Smooth muscle cell (in vitro differentiated cells): Measurements from ENCODE around the gene AVL9. TPM values are rescaled to one million over a fixed set of nuclear protein-coding genes. Genes with fewer than 3 reads are reported as not detected.

ENCODE experiments used
- DNase-seq: peaks from one replicate; lab custom pipeline; 2025; ENCODE audit not compliant: unreplicated experiment; lab: John Stamatoyannopoulos, UW
- H2AFZ ChIP-seq: fragments of 200-600 bp; sonication (generic); 2 replicates; pipeline ENCODE4 v1.6.0; 2016; ENCODE audit warnings: antibody characterized with exemption, low read depth, mild to moderate bottlenecking
- H3F3A ChIP-seq: fragments of 200-600 bp; sonication (generic); 2 replicates; pipeline ENCODE4 v1.6.0; 2017; ENCODE audit warnings: antibody characterized with exemption, low read depth
- H3K27ac ChIP-seq: fragments of 200-600 bp; sonication (generic); 2 replicates; pipeline ENCODE4 v1.5.1; 2016; ENCODE audit warnings: low read depth, mild to moderate bottlenecking
- H3K27me3 ChIP-seq: fragments of 200-600 bp; sonication (generic); 2 replicates; pipeline ENCODE4 v1.6.1; 2016; ENCODE audit warnings: low read depth, mild to moderate bottlenecking
- H3K36me3 ChIP-seq: fragments of 200-600 bp; sonication (generic); 2 replicates; pipeline ENCODE4 v1.5.1; 2016; ENCODE audit warnings: low read depth
- H3K4me1 ChIP-seq: fragments of 200-600 bp; sonication (generic); 2 replicates; pipeline ENCODE4 v1.5.1; 2016; ENCODE audit warnings: low read depth
- H3K4me2 ChIP-seq: fragments of 200-600 bp; sonication (generic); 2 replicates; pipeline ENCODE4 v1.6.0; 2016; ENCODE audit warnings: mild to moderate bottlenecking
- H3K4me3 ChIP-seq: fragments of 200-600 bp; sonication (generic); 2 replicates; pipeline ENCODE4 v1.5.1; 2016; ENCODE audit warnings: mild to moderate bottlenecking
- H3K79me2 ChIP-seq: fragments of 200-600 bp; sonication (generic); 2 replicates; pipeline ENCODE4 v1.6.0; 2016; ENCODE audit warnings: low read depth, mild to moderate bottlenecking
- H3K9ac ChIP-seq: fragments of 200-600 bp; sonication (generic); 2 replicates; pipeline ENCODE4 v1.6.0; 2016; ENCODE audit warnings: low read depth
- H3K9me3 ChIP-seq: fragments of 200-600 bp; sonication (generic); replicated peaks from 2 replicates; pipeline ENCODE4 v1.5.1; 2016; ENCODE audit warnings: low read depth
- H4K20me1 ChIP-seq: fragments of 200-600 bp; sonication (generic); 2 replicates; pipeline ENCODE4 v1.6.0; 2016; ENCODE audit warnings: low read depth
- whole genome bisulfite sequencing: methylation state at CpG from one replicate; pipeline ENCODE4 v1.1.7; 2016; ENCODE audit warnings: low lambda C conversion rate; 5-methylcytosine and 5-hydroxymethylcytosine counted together
- polyA plus RNA-seq: library from polyadenylated mRNA; unstranded; fragments of >200 nt; fragmentation: Nextera tagmentation; extraction: Ambion mirVana; gene quantifications from 2 replicates; pipeline ENCODE4 v1.2.1, GENCODE V29; 2016
- total RNA-seq: library from RNA; depleted of rRNA; stranded (reverse); fragments of >200 nt; gene quantifications from 2 replicates; pipeline ENCODE4 v1.2.3, GENCODE V29; 2014
- TF ChIP-seq, protein P1 (sequence below): fragments of 200-600 bp; sonication (generic); IDR thresholded peaks from 2 replicates; pipeline ENCODE4 v1.5.1; 2017; ENCODE audit warnings: borderline replicate concordance, mild to moderate bottlenecking, antibody characterized with exemption; ENCODE audit not compliant: insufficient read depth, poor library complexity, severe bottlenecking

Gene AVL9
- total and polyA plus RNA-seq, 2 experiments from 2014 or later, result 13.1 to 32.3 TPM

DNA sequence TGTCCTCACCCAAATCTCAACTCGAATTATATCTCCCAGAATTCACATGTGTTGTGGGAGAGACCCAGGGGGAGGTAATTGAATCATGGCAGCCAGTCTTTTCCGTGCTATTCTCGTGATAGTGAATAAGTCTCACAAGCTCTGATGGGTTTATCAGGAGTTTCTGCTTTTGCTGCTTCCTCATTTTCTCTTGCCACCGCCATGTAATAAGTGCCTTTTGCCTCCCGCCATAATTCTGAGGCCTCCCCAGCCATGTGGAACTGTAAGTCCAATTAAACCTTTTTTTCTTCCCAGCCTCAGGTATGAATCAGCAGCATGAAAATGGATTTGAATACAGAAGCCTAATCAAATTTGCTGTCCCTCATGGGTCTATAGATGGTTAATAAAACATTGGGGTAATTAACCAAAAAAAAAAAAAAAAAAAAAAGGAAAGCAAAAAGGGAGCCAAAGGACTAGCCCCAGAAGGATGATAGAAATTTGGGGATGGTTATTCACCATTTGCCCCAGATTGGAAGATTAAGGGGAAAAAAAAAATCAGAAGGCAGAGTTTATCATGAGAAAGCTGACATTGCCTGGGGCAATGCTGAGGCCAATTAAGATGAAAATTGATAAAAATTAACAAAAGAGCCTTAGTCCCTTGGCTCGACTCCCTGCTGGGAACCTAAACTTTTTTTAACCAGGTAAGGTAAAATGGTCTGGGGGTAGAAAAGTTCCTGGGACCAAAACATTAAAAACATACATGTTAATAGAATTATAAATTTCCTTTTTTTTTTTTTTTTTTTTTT lies 27.6 kb downstream of the AVL9 start:
- no peak overlapping the region for H3K9ac ChIP-seq
- no peak for DNase-seq
- no peak overlapping the region for H3K27ac ChIP-seq
- peaks cover 23% of the 10 kb centered on the region for H4K20me1 ChIP-seq
- peaks cover 69% of the 10 kb centered on the region for H3K79me2 ChIP-seq
- H3K4me2 ChIP-seq, result no peak overlapping the region
- H2AFZ ChIP-seq, result no peak overlapping the region
- peaks cover 3% of the 10 kb centered on the region for H3K9me3 ChIP-seq
- no peaks in the 10 kb centered on the region for H3K27me3 ChIP-seq
- no peaks in the 10 kb centered on the region for H3F3A ChIP-seq
- H3K4me3 ChIP-seq, result no peak overlapping the region
- TF ChIP-seq, protein P1, sequence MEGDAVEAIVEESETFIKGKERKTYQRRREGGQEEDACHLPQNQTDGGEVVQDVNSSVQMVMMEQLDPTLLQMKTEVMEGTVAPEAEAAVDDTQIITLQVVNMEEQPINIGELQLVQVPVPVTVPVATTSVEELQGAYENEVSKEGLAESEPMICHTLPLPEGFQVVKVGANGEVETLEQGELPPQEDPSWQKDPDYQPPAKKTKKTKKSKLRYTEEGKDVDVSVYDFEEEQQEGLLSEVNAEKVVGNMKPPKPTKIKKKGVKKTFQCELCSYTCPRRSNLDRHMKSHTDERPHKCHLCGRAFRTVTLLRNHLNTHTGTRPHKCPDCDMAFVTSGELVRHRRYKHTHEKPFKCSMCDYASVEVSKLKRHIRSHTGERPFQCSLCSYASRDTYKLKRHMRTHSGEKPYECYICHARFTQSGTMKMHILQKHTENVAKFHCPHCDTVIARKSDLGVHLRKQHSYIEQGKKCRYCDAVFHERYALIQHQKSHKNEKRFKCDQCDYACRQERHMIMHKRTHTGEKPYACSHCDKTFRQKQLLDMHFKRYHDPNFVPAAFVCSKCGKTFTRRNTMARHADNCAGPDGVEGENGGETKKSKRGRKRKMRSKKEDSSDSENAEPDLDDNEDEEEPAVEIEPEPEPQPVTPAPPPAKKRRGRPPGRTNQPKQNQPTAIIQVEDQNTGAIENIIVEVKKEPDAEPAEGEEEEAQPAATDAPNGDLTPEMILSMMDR, result no peak
- H3K36me3 ChIP-seq, result no peaks in the 10 kb centered on the region
- 96% methylated on average over 6 of the region's 6 CpGs for WGBS
- H3K4me1 ChIP-seq, result no peaks in the 10 kb centered on the region

DNA sequence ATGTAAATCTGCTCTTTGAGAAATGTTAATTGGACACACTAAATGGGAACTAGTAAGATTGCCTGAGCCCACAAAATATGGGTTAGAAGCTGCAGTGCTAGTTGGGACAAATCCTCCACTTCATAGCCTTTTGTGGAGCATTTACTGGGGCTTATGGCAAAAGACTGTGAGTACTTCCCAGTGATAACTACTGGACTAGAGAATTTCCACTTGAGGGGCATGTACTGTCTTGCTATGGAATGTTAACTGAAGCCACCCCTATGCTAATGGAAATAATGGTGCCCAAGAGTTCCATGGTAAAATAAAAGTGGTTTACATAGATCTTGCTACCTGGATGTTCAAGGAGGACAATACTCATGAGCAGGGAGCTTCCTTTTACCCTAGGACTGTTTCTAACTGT lies 29.3 kb downstream of the AVL9 start:
- Histone ChIP-seq H2AFZ (no peak overlapping the region), H3K4me2 (no peak overlapping the region), H3K4me1 (no peaks in the 10 kb centered on the region), H3K9me3 (no peaks in the 10 kb centered on the region), H3K79me2 (peaks cover 62% of the 10 kb centered on the region), H3K27me3 (no peaks in the 10 kb centered on the region), H3K9ac (no peak overlapping the region), H4K20me1 (peaks cover 40% of the 10 kb centered on the region), H3K27ac (no peak overlapping the region), H3F3A (no peaks in the 10 kb centered on the region), H3K36me3 (no peaks in the 10 kb centered on the region), H3K4me3 (no peak overlapping the region)
- TF ChIP-seq, protein P1, result no peak
- DNase-seq, result no peak

DNA sequence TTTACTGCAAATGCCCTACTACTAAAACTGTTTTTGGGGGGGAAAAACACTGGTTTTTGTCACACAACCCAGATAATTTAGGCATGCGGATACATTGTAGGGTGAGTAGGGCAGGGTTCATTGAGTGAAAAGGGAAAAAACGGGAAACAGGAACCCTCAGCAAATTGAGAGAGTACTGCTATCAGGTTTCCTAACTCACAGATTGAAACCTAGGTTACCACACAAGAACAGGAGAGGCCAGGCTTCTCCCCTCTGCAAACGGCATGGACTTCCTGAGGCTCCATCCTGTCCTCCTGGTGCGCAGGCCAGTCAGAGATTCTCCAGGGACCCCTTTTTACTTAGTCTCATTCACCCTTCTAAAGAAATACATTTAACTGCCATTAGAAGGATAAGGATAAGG lies 30.6 kb downstream of the AVL9 start:
- peaks cover 51% of the 10 kb centered on the region for H4K20me1 ChIP-seq

More for the DNA sequence above, 30.6 kb downstream of the AVL9 start:
- H3K4me2 ChIP-seq, result no peak overlapping the region
- no peak for DNase-seq
- H3F3A ChIP-seq, result no peaks in the 10 kb centered on the region
- whole genome bisulfite sequencing, result 97% methylated on average over 4 of the region's 4 CpGs
- no peaks in the 10 kb centered on the region for H3K4me1 ChIP-seq
- no peak overlapping the region for H3K27ac ChIP-seq
- no peak overlapping the region for H2AFZ ChIP-seq
- H3K79me2 ChIP-seq, result peaks cover 60% of the 10 kb centered on the region
- no peak overlapping the region for H3K4me3 ChIP-seq
- TF ChIP-seq, protein P1, result no peak
- H3K36me3 ChIP-seq, result no peaks in the 10 kb centered on the region
- no peaks in the 10 kb centered on the region for H3K9me3 ChIP-seq
- no peaks in the 10 kb centered on the region for H3K27me3 ChIP-seq
- H3K9ac ChIP-seq, result no peak overlapping the region
